Caco-2 (cell line): ENCODE results near the gene MICAL3. TPM values are rescaled to one million over a fixed set of nuclear protein-coding genes. Genes with fewer than 3 reads are reported as not detected.

ENCODE experiments used
- BruUV-seq: library from RNA; stranded (reverse); fragments of 400-500 nt; replicated peaks from 2 replicates; lab custom pipeline; 2021; lab: Mats Ljungman, UMichigan
- CTCF ChIA-PET: fragments of 300-600 bp; sonication (Branson Sonifier 250); formaldehyde crosslinking; loops from one replicate; lab custom pipeline; 2022; ENCODE audit warnings: antibody characterized with exemption; lab: Charles Lee
- POLR2A ChIA-PET: fragments of 300-600 bp; sonication (Branson Sonifier 250); formaldehyde crosslinking; loops from one replicate; lab custom pipeline; 2022; ENCODE audit warnings: antibody characterized with exemption; lab: Charles Lee
- DNase-seq, 2 experiments: peaks; one replicate each; pipeline versions ENCODE4 v3.0.0 to v3.0.0-alpha.2; 2020 to 2022
- H3K27me3 ChIP-seq: replicated peaks from 2 replicates; pipeline ENCODE4 v1.6.0; 2011; ENCODE audit warnings: low read length; ENCODE audit not compliant: control insufficient read depth, insufficient read depth
- H3K36me3 ChIP-seq: 2 replicates; pipeline ENCODE4 v1.5.1; 2011; ENCODE audit warnings: low read length; ENCODE audit not compliant: control insufficient read depth, insufficient read depth
- H3K4me1 ChIP-seq: fragments of 250-450 bp; sonication (Bioruptor Pico); 2 replicates; pipeline ENCODE4 v1.5.1; 2020; ENCODE audit warnings: mild to moderate bottlenecking
- H3K4me3 ChIP-seq: 2 replicates; pipeline ENCODE4 v1.5.1; 2011; ENCODE audit warnings: low read depth, mild to moderate bottlenecking, control low read depth, low read length
- H3K9me3 ChIP-seq: fragments of 250-450 bp; sonication (Bioruptor Pico); 2 replicates; pipeline ENCODE4 v1.5.1; 2020; ENCODE audit warnings: mild to moderate bottlenecking, moderate library complexity
- H3K27ac Mint-ChIP-seq: one replicate; pipeline ENCODE4 v1.8.0; 2022; ENCODE audit warnings: mixed read lengths; ENCODE audit not compliant: unreplicated experiment
- H3K27me3 Mint-ChIP-seq: one replicate; pipeline ENCODE4 v1.8.0; 2022; ENCODE audit warnings: mixed read lengths; ENCODE audit not compliant: insufficient read depth, unreplicated experiment
- H3K36me3 Mint-ChIP-seq: one replicate; pipeline ENCODE4 v1.8.0; 2022; ENCODE audit warnings: mild to moderate bottlenecking, mixed read lengths; ENCODE audit not compliant: insufficient read depth, unreplicated experiment
- H3K4me1 Mint-ChIP-seq: one replicate; pipeline ENCODE4 v1.8.0; 2022; ENCODE audit warnings: low read depth, mixed read lengths; ENCODE audit not compliant: unreplicated experiment
- H3K4me3 Mint-ChIP-seq: one replicate; pipeline ENCODE4 v1.8.0; 2022; ENCODE audit warnings: mild to moderate bottlenecking, moderate library complexity, mixed read lengths; ENCODE audit not compliant: unreplicated experiment
- H3K9me3 Mint-ChIP-seq: one replicate; pipeline ENCODE4 v1.8.0; 2022; ENCODE audit warnings: mixed read lengths; ENCODE audit not compliant: unreplicated experiment
- intact Hi-C: fragments of 100-400 bp; cut with micrococcal nuclease; formaldehyde crosslinking; loops from one replicate; pipeline ENCODE4 v1.10.0; 2022; ENCODE audit not compliant: unreplicated experiment
- total RNA-seq: library from RNA; stranded (reverse); gene quantifications from 2 replicates; pipeline ENCODE4 v1.2.3, GENCODE V29; 2022
- TF ChIP-seq, protein P1 (sequence below), 2 experiments: fragments of 200-600 bp in 1 of 2; IDR thresholded peaks; 1 replicate in 1 of 2; 2 replicates in 1 of 2; pipeline versions ENCODE4 v1.5.1 to v1.8.0; 2011 to 2022; ENCODE audit warnings: antibody characterized with exemption in 1 of 2, control low read depth in 1 of 2, inconsistent platforms in 1 of 2, low read depth in 1 of 2, low read length in 1 of 2, mild to moderate bottlenecking in 1 of 2, moderate library complexity in 1 of 2; ENCODE audit not compliant: insufficient read depth in 1 of 2, severe bottlenecking in 1 of 2, unreplicated experiment in 1 of 2

MICAL3 gene
- total RNA-seq, 1 experiment from 2014 or later: 65.6 TPM

DNA sequence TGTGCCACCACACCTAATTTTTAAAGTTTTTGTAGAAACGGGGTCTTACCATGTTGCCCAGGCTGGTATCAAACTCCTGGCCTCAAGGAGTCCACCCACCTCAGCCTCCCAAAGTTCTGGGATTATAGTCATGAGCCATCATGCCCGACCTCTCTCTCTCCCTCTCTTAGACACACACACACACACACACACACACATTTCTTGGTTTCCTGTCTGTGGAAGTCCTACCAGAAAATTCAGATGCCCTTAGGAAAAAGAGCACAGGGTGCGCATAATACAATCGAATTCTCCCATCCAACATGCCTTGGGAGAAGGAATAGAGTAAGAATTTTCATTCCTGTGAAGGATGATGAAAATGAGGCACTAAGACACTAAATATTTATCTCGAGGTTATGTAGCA, 10.4 kb downstream of the MICAL3 start:
- ChIA-PET CTCF (no interaction called here), POLR2A (no interaction called here)
- no peaks in the 10 kb centered on the region for H3K4me1 ChIP-seq
- H3K27me3 ChIP-seq: no peaks in the 10 kb centered on the region
- H3K36me3 ChIP-seq: no peaks in the 10 kb centered on the region
- no peaks in the 10 kb centered on the region for H3K27me3 Mint-ChIP-seq
- H3K4me3 ChIP-seq: no peak overlapping the region
- no peaks in the 10 kb centered on the region for H3K36me3 Mint-ChIP-seq
- no peak for DNase-seq
- no peaks in the 10 kb centered on the region for H3K4me1 Mint-ChIP-seq
- no peaks in the 10 kb centered on the region for H3K9me3 ChIP-seq
- H3K27ac Mint-ChIP-seq: no peak overlapping the region
- TF ChIP-seq, protein P1, sequence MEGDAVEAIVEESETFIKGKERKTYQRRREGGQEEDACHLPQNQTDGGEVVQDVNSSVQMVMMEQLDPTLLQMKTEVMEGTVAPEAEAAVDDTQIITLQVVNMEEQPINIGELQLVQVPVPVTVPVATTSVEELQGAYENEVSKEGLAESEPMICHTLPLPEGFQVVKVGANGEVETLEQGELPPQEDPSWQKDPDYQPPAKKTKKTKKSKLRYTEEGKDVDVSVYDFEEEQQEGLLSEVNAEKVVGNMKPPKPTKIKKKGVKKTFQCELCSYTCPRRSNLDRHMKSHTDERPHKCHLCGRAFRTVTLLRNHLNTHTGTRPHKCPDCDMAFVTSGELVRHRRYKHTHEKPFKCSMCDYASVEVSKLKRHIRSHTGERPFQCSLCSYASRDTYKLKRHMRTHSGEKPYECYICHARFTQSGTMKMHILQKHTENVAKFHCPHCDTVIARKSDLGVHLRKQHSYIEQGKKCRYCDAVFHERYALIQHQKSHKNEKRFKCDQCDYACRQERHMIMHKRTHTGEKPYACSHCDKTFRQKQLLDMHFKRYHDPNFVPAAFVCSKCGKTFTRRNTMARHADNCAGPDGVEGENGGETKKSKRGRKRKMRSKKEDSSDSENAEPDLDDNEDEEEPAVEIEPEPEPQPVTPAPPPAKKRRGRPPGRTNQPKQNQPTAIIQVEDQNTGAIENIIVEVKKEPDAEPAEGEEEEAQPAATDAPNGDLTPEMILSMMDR (IDR thresholded peaks at IDR 0.05; ENCODE audit: insufficient read depth in 1 of 2, low read depth in 1 of 2, low read length in 1 of 2, severe bottlenecking in 1 of 2, unreplicated experiment in 1 of 2): no peak
- H3K4me3 Mint-ChIP-seq: no peak overlapping the region
- BruUV-seq: no TSS peak
- H3K9me3 Mint-ChIP-seq: no peaks in the 10 kb centered on the region
- intact Hi-C loops: no loop called here

DNA sequence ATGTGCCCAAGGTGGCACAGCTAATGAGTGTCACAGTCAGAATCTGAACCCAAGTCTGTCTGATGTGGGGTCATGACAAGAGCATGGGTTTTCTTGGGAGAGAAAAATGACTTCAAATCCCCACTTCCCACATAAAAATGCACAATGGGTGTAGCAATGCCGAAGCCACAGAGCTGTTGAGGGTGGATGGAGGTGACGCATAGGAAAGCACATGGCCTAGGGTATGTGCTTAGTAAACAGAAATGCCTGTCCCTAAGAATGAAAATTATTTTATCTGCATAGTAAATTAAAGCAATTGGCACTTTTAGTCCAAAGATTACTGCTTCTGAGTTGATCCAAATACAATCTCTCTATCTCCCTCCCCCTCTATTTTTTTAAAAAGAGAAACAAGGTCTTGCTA, 10.9 kb downstream of the MICAL3 start:
- DNase-seq: no peak
- Histone ChIP-seq H3K9me3 (no peaks in the 10 kb centered on the region), H3K4me1 (no peaks in the 10 kb centered on the region), H3K36me3 (no peaks in the 10 kb centered on the region), H3K4me3 (no peak overlapping the region), H3K27me3 (no peaks in the 10 kb centered on the region)
- no TSS peak for BruUV-seq
- no peaks in the 10 kb centered on the region for H3K27me3 Mint-ChIP-seq
- ChIA-PET POLR2A (no interaction called here), CTCF (no interaction called here)
- no peak overlapping the region for H3K27ac Mint-ChIP-seq
- no peak overlapping the region for H3K4me3 Mint-ChIP-seq
- H3K9me3 Mint-ChIP-seq: no peaks in the 10 kb centered on the region
- H3K36me3 Mint-ChIP-seq: no peaks in the 10 kb centered on the region
- H3K4me1 Mint-ChIP-seq: no peaks in the 10 kb centered on the region
- TF ChIP-seq, protein P1 (IDR thresholded peaks at IDR 0.05; ENCODE audit: insufficient read depth in 1 of 2, low read depth in 1 of 2, low read length in 1 of 2, severe bottlenecking in 1 of 2, unreplicated experiment in 1 of 2): no peak
- intact Hi-C loops: no loop called here

DNA sequence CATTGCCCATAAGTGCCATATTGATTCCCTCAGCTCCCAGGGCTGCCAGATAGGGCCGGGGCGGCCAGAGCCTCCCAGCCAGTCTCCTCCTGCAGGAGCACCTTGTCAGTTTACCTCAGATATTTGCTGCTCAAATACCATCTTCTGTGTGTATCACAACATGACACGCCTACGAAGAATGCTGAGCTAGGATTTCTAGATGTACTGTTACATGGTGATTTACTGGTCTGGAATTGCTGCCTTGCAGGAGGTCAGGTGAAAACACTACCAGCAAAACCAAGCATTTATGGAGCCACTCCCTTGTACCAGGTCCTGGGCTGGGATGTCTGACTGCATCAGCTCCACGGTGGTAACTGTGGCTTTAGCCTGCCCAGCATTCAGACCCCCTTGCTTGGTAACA, 11.8 kb downstream of the MICAL3 start:
- ChIA-PET CTCF (interaction anchor here (0.6 kb wide), 1 partner anchor 57 kb away, joined by 3 read pairs; no protein-coding TSS in a partner anchor), POLR2A (no interaction called here)
- Histone ChIP-seq H3K4me3 (no peak overlapping the region), H3K4me1 (no peaks in the 10 kb centered on the region), H3K36me3 (no peaks in the 10 kb centered on the region), H3K9me3 (no peaks in the 10 kb centered on the region), H3K27me3 (no peaks in the 10 kb centered on the region)
- no TSS peak for BruUV-seq
- DNase-seq: peak in 1 of 2 experiments; percentile 20
- Mint-ChIP-seq H3K9me3 (no peaks in the 10 kb centered on the region), H3K36me3 (no peaks in the 10 kb centered on the region), H3K27me3 (no peaks in the 10 kb centered on the region), H3K27ac (no peak overlapping the region), H3K4me1 (no peaks in the 10 kb centered on the region), H3K4me3 (no peak overlapping the region)
- TF ChIP-seq, protein P1 (IDR thresholded peaks at IDR 0.05; ENCODE audit: insufficient read depth in 1 of 2, low read depth in 1 of 2, low read length in 1 of 2, severe bottlenecking in 1 of 2, unreplicated experiment in 1 of 2): no peak
- intact Hi-C loops: no loop called here
